T-cell (primary cell): ENCODE results near the gene COMMD4. TPM values are rescaled to one million over a fixed set of nuclear protein-coding genes. Genes with fewer than 3 reads are reported as not detected.
"Not testable (repeated sequence)": the region's sequence is repeated elsewhere in the genome, so short reads cannot be mapped to it uniquely, and the experiment has no call there.

Source experiments
- ATAC-seq, 4 experiments: fragments of 200-7000 bp in 3 of 4; fragments of 150-1000 bp in 1 of 4; cut with Tn5 transposase; replicated peaks in 1 of 4; 1 replicate in 3 of 4; 2 replicates in 1 of 4; pipeline ENCODE4 v1.10.0; 2021; ENCODE audit warnings: moderate library complexity in 3 of 4, mild to moderate bottlenecking in 2 of 4, moderate number of reproducible peaks in 1 of 4
- CTCF ChIA-PET, 2 donors: fragments of 300-600 bp; sonication (Branson Sonifier 250); formaldehyde crosslinking; loops; one replicate each; lab custom pipeline; 2022; ENCODE audit warnings: antibody characterized with exemption in 2 of 2; lab: Charles Lee
- POLR2A ChIA-PET, 2 donors: fragments of 300-600 bp; sonication (Branson Sonifier 250); formaldehyde crosslinking; loops; one replicate each; lab custom pipeline; 2022; ENCODE audit warnings: antibody characterized with exemption in 2 of 2; lab: Charles Lee
- DNase-seq, 35 experiments: peaks; one replicate each; pipeline versions ENCODE4 v3.0.0 to v3.0.0-alpha.2; 2013 to 2023
- H3K27ac ChIP-seq: one replicate; pipeline ENCODE4 v1.5.1; 2013; ENCODE audit warnings: low read length
- H3K27me3 ChIP-seq, 2 experiments: replicated peaks in 1 of 2; 1 replicate in 1 of 2; 2 replicates in 1 of 2; pipeline versions ENCODE4 v1.6.1 to v1.7.0; 2013; ENCODE audit warnings: low read length in 1 of 2, mixed read lengths in 1 of 2; ENCODE audit not compliant: control insufficient read depth in 2 of 2, insufficient read depth in 2 of 2; ENCODE audit errors: extremely low read depth in 1 of 2
- H3K36me3 ChIP-seq, 2 donors: 1 replicate in 1 of 2; 2 replicates in 1 of 2; pipeline versions ENCODE4 v1.6.1 to v1.7.0; 2013; ENCODE audit warnings: low read length in 1 of 2; ENCODE audit not compliant: control insufficient read depth in 2 of 2, insufficient read depth in 1 of 2; ENCODE audit errors: extremely low read depth in 1 of 2
- H3K4me1 ChIP-seq, 2 experiments: 1 replicate in 1 of 2; 2 replicates in 1 of 2; pipeline versions ENCODE4 v1.6.1 to v1.7.0; 2013; ENCODE audit warnings: low read length in 2 of 2, mixed read lengths in 1 of 2; ENCODE audit not compliant: insufficient read depth in 2 of 2, control insufficient read depth in 1 of 2; ENCODE audit errors: extremely low read depth in 1 of 2
- H3K4me3 ChIP-seq, 2 donors: 1 replicate in 1 of 2; 2 replicates in 1 of 2; pipeline versions ENCODE4 v1.5.1 to v1.7.0; 2013; ENCODE audit warnings: mild to moderate bottlenecking in 2 of 2, low read length in 1 of 2, moderate library complexity in 1 of 2; ENCODE audit not compliant: control insufficient read depth in 1 of 2; ENCODE audit errors: extremely low read depth in 1 of 2
- H3K9me3 ChIP-seq: 2 replicates; pipeline ENCODE4 v1.7.0; 2013
- H3K27ac Mint-ChIP-seq, 2 donors: one replicate each; pipeline ENCODE4 v1.8.0; 2020 to 2021; ENCODE audit warnings: mild to moderate bottlenecking in 2 of 2, mixed read lengths in 2 of 2
- H3K27me3 Mint-ChIP-seq, 2 donors: one replicate each; pipeline ENCODE4 v1.8.0; 2021 to 2022; ENCODE audit warnings: mixed read lengths in 2 of 2
- H3K36me3 Mint-ChIP-seq: one replicate; pipeline ENCODE4 v1.8.0; 2021; ENCODE audit warnings: mixed read lengths
- H3K4me1 Mint-ChIP-seq, 3 donors: one replicate each; pipeline ENCODE4 v1.8.0; 2020 to 2022; ENCODE audit warnings: mixed read lengths in 3 of 3, mild to moderate bottlenecking in 1 of 3
- H3K4me3 Mint-ChIP-seq, 3 donors: one replicate each; pipeline ENCODE4 v1.8.0; 2020 to 2022; ENCODE audit warnings: mild to moderate bottlenecking in 3 of 3, mixed read lengths in 3 of 3, moderate library complexity in 3 of 3
- H3K9me3 Mint-ChIP-seq, 3 donors: one replicate each; pipeline ENCODE4 v1.8.0; 2020 to 2022; ENCODE audit warnings: mixed read lengths in 3 of 3
- WGBS: methylation state at CpG from one replicate; pipeline ENCODE4 v1.1.5; 2013; ENCODE audit warnings: missing lambda C conversion rate; ENCODE audit not compliant: insufficient coverage; 5-methylcytosine and 5-hydroxymethylcytosine counted together
- total RNA-seq, 35 experiments: library from RNA in 6 of 35; stranded (reverse) in 6 of 35; fragments of 120-200 nt in 1 of 35; gene quantifications; one replicate each; pipeline versions ENCODE4 v1.2.1 to v1.2.4 and lab custom pipeline; 2013 to 2026

The COMMD4 gene
- total RNA-seq, 5 donors from 2014 or later (not counting 1 experiment from before 2014, with no cell fraction given), result 25.0 to 38.7 (median 34.2) TPM

- H3K27ac Mint-ChIP-seq, result no peak overlapping the region
- H3K27ac ChIP-seq, result no peak overlapping the region
- peaks cover 8 to 54% of the 10 kb centered on the region in 2 donors for H3K36me3 ChIP-seq
- H3K9me3 ChIP-seq, result no peaks in the 10 kb centered on the region
- H3K4me1 Mint-ChIP-seq, result peaks cover 21 to 26% (median 22%) of the 10 kb centered on the region in 3 donors
- ATAC-seq (no peak), DNase-seq (no peak)
- ChIA-PET CTCF (interaction anchor here in 1 of 2 donors (0.6 to 0.7 kb wide), 2 partner anchors 92 to 327 kb away, joined by 3 to 5 read pairs; no protein-coding TSS in a partner anchor), POLR2A (interaction anchor here in 1 of 2 donors (0.7 kb wide), 1 partner anchor 74 kb away, joined by 9 read pairs; no protein-coding TSS in a partner anchor)
- H3K4me3 ChIP-seq, result no peak overlapping the region
- H3K4me1 ChIP-seq, result peaks cover 3 to 18% of the 10 kb centered on the region in 2 experiments
- peaks cover 40% of the 10 kb centered on the region for H3K36me3 Mint-ChIP-seq
- no peaks in the 10 kb centered on the region for H3K27me3 Mint-ChIP-seq
- H3K4me3 Mint-ChIP-seq, result no peak overlapping the region
- no peaks in the 10 kb centered on the region for H3K27me3 ChIP-seq
- H3K9me3 Mint-ChIP-seq, result no peaks in the 10 kb centered on the region
- 98% methylated on average over 7 of the region's 11 CpGs for whole genome bisulfite sequencing
These were observed 36.2 kb downstream of the COMMD4 start for GRCh38 chr15:75371901-75372688.

- no peaks in the 10 kb centered on the region for H3K27me3 Mint-ChIP-seq
- no peaks in the 10 kb centered on the region for H3K9me3 ChIP-seq
- H3K9me3 Mint-ChIP-seq, result no peaks in the 10 kb centered on the region
- no peak overlapping the region for H3K27ac ChIP-seq
- H3K4me1 Mint-ChIP-seq, result peaks cover 0 to 3% (median 1%) of the 10 kb centered on the region in 3 donors
- POLR2A ChIA-PET, result interaction anchor here in 1 of 2 donors (1.1 kb wide), 1 partner anchor 34 kb away, joined by 5 read pairs; no protein-coding TSS in a partner anchor
- peaks cover under 1 to 82% of the 10 kb centered on the region in 2 donors for H3K36me3 ChIP-seq
- H3K4me1 ChIP-seq, result no peaks in the 10 kb centered on the region
- H3K4me3 ChIP-seq, result no peak overlapping the region
- peaks cover 45% of the 10 kb centered on the region for H3K36me3 Mint-ChIP-seq
- CTCF ChIA-PET, result interaction anchor here (0.9 to 1.2 kb wide), 2 partner anchors 12 to 25 kb away, joined by 3 to 6 read pairs; partner anchors contain the start of gene MAN2C1 (in 1 of the 2)
- peak overlapping the region in 1 of 2 donors; percentile 27 for H3K27ac Mint-ChIP-seq
- DNase-seq (no peak), ATAC-seq (no peak)
- no peak overlapping the region for H3K4me3 Mint-ChIP-seq
- 100% methylated on average over 1 of the region's 4 CpGs for WGBS
- H3K27me3 ChIP-seq, result no peaks in the 10 kb centered on the region
These were observed 44.9 kb downstream of the COMMD4 start for GRCh38 chr15:75380773-75381172.

GRCh38 chr15:75383986-75384385 is 48.1 kb downstream of the COMMD4 start:
- not testable (repeated sequence) for H3K27ac Mint-ChIP-seq, H3K9me3 Mint-ChIP-seq
- peaks cover 50% of the 10 kb centered on the region for H3K36me3 Mint-ChIP-seq

More at GRCh38 chr15:75383986-75384385, 48.1 kb downstream of the COMMD4 start:
- H3K27me3 Mint-ChIP-seq, DNase-seq, H3K4me1 Mint-ChIP-seq, POLR2A ChIA-PET, H3K27me3 ChIP-seq, CTCF ChIA-PET, ATAC-seq, H3K9me3 ChIP-seq, H3K27ac ChIP-seq, H3K4me3 ChIP-seq, H3K4me1 ChIP-seq, H3K4me3 Mint-ChIP-seq: not testable (repeated sequence)
- H3K36me3 ChIP-seq, result peaks cover 11 to 90% of the 10 kb centered on the region in 2 donors
- 100% methylated on average over 5 of the region's 5 CpGs for WGBS

Other genes with a start within 250 kb of the COMMD4 start
- 10 to 100 TPM; 25.2 to 40.3 (median 37.8) TPM for gene C15orf39, start 134.2 kb upstream of the COMMD4 start, total RNA-seq
- not detected for gene GOLGA6C, start 77.7 kb upstream of the COMMD4 start, total RNA-seq
- under 1 TPM in 2 of 5 donors, not detected in 3; 0.13 to 0.15 TPM for gene GOLGA6D, start 53.2 kb upstream of the COMMD4 start, total RNA-seq
- 10 to 100 TPM; 11.9 to 35.0 (median 15.1) TPM for gene NEIL1, start 11.0 kb downstream of the COMMD4 start, total RNA-seq
- 100 to 1,000 TPM; 357 to 529 (median 447) TPM for gene MAN2C1, start 32.5 kb downstream of the COMMD4 start, total RNA-seq
- gene SIN3A, start 115.6 kb downstream of the COMMD4 start, total RNA-seq, result 100 to 1,000 TPM; 117 to 137 (median 136) TPM
- gene PTPN9, start 243.3 kb downstream of the COMMD4 start, total RNA-seq, result 10 to 100 TPM; 12.7 to 19.6 (median 16.3) TPM